KOPT-K1 (cell line): ENCODE measurements around the gene MVK.
A peak's percentile ranks its signal among the peaks of the same experiment; 100 is the strongest.

ENCODE experiments used
- H3K27ac ChIP-seq: fragments of 200-600 bp; sonication (generic); 2 replicates; pipeline ENCODE4 v1.5.1; 2016; ENCODE audit warnings: antibody characterized with exemption, mild to moderate bottlenecking, low read depth, low read length; ENCODE audit not compliant: poor library complexity, severe bottlenecking
- H3K36me3 ChIP-seq: fragments of 200-600 bp; sonication (generic); 2 replicates; pipeline ENCODE4 v1.5.1; 2017; ENCODE audit warnings: antibody characterized with exemption, mild to moderate bottlenecking, low read length, moderate library complexity; ENCODE audit not compliant: insufficient read depth
- H3K9me3 ChIP-seq: fragments of 200-600 bp; sonication (generic); 2 replicates; pipeline ENCODE4 v1.5.1; 2017; ENCODE audit warnings: antibody characterized with exemption, low read length, mild to moderate bottlenecking; ENCODE audit not compliant: insufficient read depth, poor library complexity, severe bottlenecking

Gene MVK

DNA sequence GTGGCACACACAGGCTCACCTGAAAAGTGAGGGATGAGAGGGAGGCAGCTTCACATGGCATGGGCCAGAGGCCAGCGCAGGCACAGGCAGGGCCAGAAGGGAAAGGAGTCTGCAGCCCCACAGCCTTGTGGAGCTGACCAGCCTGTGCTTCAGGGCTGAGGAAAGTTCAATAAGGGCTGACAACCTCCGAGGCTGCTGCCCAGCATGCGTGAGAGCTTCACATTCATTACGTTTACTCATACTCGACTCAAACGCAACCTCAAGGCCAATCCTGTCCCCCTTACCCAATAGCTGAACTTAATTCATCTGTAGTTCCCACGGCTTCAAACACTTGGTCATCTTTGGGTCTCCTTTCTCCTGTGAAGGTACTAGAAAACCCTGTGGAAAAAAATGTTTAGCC lies 5.1 kb upstream of the MVK start:
- peaks cover 82% of the 10 kb centered on the region for H3K36me3 ChIP-seq

DNA sequence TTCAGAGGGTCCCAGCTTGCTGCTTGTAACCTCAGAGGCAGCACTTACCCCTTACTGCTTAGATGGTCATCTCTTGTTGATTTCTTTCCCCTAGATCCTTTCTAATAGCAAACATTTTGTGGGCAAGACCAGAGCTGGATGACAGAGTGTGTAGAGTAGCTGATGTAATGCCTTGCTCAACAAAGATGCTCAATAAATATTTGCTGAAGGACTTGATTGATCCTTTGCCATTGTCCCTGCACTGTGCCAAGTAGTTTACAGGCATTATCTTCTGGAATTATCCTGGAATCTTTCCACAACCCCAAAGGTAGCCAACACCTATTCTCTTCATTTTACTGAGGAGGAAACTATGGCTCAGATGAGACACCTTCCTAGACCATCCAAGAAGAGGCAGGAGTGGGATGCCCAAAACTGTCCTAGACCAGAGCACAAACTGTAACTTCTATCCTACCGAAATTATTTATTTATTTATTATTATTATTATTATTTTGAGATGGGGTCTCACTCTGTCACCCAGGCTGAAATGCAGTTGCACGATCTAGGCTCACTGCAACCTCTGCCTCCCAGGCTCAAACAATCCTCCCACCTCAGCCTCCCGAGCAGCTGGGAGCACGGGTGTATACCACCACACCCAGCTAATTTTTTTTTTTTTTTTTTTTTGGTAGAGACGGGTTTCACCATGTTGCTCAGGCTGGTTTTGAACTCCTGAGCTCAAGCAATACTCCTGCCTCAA lies 1.7 kb upstream of the MVK start:
- Histone ChIP-seq H3K9me3 (no peaks in the 10 kb centered on the region), H3K27ac (no peak overlapping the region), H3K36me3 (peaks cover 64% of the 10 kb centered on the region)

More for the DNA sequence above, 5.1 kb upstream of the MVK start:
- H3K27ac ChIP-seq = no peak overlapping the region
- H3K9me3 ChIP-seq = no peaks in the 10 kb centered on the region

DNA sequence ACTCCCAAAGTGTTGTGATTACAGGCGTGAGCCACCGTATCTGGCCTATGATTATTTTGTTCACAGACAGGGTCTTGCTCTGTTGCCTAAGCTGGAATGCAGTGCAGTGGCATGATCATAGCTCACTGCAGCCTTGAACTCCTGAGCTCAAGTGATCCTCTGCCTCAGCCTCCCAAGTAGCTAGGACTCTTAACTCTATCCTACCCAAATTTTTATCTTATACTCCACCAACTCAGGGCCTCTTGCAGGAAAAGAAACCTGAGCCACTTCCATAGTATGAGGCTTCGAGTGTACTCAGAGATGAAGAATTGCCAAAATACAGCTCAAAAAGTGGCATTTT lies 1.1 kb upstream of the MVK start:
- H3K36me3 ChIP-seq = peaks cover 64% of the 10 kb centered on the region
- H3K27ac ChIP-seq = peak overlapping the region; percentile 88
- H3K9me3 ChIP-seq = no peaks in the 10 kb centered on the region

DNA sequence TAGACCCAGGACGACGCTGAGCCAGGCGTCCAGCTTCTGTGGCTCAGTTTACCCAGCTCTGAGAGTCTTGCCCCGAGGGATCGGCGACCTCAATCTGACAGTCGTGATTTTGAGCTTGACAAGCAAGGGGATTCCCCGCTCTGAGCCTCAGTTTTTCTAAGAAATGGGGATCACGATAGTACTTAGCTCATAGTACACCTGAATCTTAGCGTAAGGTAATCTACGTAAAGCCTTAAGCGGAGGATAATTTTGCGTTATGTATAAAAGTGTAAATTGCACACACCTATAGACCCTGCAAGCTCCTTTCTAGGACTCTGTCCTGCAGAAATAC lies 285 bp downstream of the MVK start:
- peaks cover 64% of the 10 kb centered on the region for H3K36me3 ChIP-seq

DNA sequence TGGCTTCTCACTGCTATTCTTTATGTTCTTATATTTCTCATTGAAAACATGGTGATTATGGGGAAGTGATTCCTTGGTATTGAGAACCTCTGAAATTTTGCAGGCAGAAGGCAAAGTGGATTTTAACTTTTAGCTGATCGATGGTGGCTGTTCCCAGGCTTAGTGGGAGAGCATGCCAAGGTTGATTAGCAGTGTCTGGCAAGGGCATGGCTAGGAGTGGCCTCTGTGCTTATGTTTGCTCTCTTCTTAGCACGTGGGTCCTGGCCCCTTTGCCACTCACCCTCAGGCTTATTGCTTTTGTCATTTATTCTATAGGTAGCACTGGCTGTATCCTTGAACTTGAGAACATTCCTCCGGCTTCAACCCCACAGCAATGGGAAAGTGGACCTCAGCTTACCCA lies 2.1 kb downstream of the MVK start:
- Histone ChIP-seq H3K36me3 (peaks cover 64% of the 10 kb centered on the region), H3K9me3 (no peaks in the 10 kb centered on the region), H3K27ac (no peak overlapping the region)

More for the DNA sequence above, 285 bp downstream of the MVK start:
- H3K9me3 ChIP-seq = no peaks in the 10 kb centered on the region
- H3K27ac ChIP-seq = peak overlapping the region; percentile 88

DNA sequence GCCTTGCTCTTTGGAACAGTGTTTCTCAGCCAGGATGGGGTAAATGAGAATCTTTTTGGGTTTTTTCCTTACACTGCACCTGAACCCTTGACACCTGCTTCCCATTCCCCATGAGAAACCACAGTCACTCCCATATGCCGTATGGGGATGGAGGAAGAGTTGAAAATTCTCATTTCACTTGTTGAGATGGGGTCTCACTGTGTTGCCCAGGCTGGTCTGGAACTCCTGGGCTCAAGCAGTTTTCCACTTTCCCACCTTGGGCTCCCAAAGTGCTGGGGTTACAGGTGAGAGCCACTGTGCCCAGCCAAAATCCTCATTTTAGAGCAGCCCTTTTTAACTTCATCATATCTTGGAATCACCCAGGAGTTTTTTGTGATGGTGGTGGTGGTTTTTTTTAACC lies 3.7 kb downstream of the MVK start:
- peaks cover 70% of the 10 kb centered on the region for H3K36me3 ChIP-seq
- no peak overlapping the region for H3K27ac ChIP-seq
- no peaks in the 10 kb centered on the region for H3K9me3 ChIP-seq

DNA sequence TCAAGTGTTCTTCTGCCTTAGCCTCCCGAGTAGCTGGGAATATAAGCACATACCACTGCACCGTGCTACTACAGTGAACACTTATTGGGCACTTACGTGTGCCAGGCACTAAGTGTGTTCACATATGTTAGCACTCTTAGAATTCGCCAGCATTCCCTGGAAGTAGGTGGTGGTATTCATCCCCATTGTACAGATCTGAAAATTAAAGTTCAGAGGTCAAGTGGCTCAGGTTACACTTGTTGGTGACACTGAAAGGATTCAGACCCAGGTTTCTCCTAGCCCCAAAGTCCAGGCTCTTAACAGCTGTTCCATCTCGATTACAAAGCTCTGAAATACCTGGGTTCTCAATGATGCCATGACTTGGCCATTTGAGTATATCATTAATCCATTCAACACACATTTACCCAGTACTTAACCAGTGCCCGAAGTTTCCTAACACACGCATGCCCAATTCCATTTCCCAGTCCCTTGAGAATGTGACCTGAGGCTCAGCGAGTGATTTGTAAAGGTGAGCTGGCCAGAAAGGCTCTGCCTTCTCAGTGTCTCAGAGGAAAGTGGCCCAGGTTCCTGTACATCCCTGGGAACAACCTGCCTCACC lies 4.8 kb downstream of the MVK start:
- Histone ChIP-seq H3K9me3 (no peaks in the 10 kb centered on the region), H3K36me3 (peaks cover 74% of the 10 kb centered on the region), H3K27ac (no peak overlapping the region)

DNA sequence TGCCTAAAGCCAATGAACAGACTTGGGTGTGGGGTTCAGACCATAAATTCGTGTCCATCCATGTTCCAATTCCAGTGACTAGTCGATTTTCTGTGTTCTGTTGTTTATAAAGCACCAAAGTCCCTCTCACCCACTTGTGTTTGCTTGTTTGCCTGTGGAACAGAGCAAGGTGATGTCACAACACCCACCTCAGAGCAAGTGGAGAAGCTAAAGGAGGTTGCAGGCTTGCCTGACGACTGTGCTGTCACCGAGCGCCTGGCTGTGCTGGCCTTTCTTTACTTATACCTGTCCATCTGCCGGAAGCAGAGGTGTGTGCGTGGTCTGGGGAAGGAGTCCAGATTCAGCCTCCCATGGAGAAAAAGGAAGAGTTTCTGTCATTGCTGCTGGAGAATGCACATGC lies 6.0 kb downstream of the MVK start:
- Histone ChIP-seq H3K9me3 (no peaks in the 10 kb centered on the region), H3K27ac (no peak overlapping the region), H3K36me3 (peaks cover 85% of the 10 kb centered on the region)

DNA sequence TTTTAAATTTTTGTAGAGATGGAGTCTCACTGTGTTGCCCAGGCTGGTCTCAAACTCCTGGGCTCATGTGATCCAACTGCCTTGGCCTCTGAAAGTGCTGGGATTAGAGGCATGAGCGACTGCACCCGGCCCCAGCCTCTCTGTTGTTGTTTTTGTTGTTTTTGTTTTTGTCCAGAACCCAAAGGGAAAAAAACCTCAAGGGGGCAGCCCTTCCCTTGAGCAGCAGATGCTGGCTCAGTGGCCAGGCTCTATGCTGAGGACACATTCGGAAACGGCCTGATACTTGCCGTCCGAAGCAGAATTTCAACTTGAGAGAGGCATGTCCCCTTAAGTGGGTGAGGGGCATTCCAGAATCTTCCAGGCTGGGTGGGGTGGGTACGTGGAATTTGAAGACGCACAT lies 6.7 kb downstream of the MVK start:
- Histone ChIP-seq H3K9me3 (no peaks in the 10 kb centered on the region), H3K27ac (no peak overlapping the region), H3K36me3 (peaks cover 89% of the 10 kb centered on the region)

DNA sequence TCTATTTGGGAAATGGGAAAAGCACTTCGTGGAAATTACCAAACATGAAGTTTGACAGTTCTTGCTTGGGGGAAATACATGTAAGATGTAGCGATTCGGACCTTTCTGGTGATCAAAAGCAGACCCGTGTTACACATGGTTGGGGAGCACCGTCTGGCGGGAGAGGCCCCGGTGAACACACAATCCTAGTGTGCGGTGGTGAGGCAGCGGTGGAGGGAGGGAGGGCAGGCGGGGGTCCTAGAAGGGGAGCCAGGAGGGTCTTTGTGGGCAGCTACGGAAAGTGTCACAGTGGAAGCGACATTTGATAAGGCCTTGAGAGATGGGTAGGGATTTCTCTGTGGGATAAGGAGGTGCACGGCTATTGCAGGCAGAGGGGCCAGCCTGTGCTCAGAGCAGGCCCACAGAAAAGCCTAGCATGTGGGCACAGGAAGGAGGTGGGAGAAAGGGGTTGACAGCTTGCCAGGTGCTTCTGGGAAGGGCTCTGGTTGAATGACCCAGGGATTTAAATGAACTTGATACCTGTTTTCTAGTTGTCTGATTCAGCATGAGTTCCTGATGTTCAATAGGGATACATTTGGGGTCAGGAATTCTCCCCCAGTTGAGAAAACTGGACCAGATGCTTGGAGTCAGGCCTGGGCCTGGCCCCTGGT lies 7.2 kb downstream of the MVK start:
- Histone ChIP-seq H3K36me3 (peaks cover 84% of the 10 kb centered on the region), H3K9me3 (no peaks in the 10 kb centered on the region), H3K27ac (no peak overlapping the region)

DNA sequence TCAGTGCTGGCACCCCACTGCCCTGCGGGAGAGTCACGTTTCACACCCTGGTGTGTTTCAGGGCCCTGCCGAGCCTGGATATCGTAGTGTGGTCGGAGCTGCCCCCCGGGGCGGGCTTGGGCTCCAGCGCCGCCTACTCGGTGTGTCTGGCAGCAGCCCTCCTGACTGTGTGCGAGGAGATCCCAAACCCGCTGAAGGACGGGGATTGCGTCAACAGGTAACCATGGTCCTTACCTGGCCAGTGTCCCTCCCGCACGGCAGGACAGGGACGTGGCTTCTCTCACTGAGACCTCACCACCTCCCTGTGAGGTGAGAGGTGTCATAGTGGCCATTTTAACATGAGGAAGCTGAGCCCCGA lies 7.7 kb downstream of the MVK start:
- Histone ChIP-seq H3K27ac (no peak overlapping the region), H3K9me3 (no peaks in the 10 kb centered on the region), H3K36me3 (peaks cover 82% of the 10 kb centered on the region)

DNA sequence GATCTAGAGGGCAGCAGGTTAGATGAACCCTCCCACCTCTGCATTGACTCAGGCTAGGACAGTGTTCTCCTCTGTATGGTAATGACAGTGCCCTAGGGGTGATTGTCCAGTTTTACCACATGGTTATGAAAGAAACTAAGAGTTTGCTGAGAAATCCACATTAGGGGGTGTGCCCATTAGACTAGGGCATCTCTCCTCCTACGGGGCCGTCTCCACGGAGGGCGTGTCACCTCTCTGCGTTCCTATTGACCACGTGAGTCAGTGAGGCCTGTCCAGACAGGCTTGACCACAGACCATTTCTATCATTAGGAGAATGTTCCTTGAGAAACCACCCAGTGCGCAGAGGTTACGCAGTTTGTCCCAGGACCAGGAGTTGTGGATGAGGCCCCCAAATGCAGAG lies 8.3 kb downstream of the MVK start:
- Histone ChIP-seq H3K9me3 (no peaks in the 10 kb centered on the region), H3K27ac (no peak overlapping the region), H3K36me3 (peaks cover 84% of the 10 kb centered on the region)

DNA sequence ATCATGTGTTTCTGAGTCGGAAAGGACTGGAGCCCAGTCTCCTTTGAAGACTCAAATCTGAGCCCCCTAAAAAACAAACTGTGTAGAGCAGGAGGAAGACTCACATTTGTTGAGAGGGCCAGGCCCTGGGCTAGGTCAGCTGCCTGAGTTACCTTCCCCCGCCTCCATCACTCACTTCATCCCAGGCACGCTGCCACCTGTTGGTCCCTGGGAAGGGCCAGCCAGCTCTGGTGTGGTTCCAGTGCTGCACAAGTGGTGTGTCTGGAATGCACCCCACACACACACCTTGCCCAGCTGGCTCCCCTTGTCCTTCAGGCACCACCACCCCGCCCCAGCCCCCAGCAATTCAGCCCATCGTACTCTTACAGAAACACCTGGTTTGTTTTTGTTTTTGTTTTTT lies 9.0 kb downstream of the MVK start:
- Histone ChIP-seq H3K9me3 (no peaks in the 10 kb centered on the region), H3K36me3 (peaks cover 84% of the 10 kb centered on the region), H3K27ac (no peak overlapping the region)

DNA sequence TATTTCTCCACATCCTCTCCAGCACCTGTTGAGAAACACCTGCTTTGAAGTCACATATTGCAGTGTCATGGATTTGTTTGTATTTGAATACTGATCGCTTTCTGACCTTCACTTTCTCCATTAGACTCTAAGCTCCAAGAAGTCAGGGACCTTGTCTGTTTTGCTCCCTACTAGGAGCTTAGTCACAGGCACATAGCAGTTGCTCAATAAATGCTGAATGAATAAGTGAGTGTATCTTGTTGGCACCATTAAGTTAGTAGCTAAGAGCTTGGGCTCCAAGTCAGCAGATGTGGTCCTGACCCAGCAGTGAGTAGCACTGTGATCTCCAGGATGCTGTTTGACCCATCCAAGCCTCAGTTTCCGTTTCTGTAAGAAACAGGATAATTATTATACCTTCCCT lies 10.1 kb downstream of the MVK start:
- H3K36me3 ChIP-seq = peaks cover 84% of the 10 kb centered on the region

DNA sequence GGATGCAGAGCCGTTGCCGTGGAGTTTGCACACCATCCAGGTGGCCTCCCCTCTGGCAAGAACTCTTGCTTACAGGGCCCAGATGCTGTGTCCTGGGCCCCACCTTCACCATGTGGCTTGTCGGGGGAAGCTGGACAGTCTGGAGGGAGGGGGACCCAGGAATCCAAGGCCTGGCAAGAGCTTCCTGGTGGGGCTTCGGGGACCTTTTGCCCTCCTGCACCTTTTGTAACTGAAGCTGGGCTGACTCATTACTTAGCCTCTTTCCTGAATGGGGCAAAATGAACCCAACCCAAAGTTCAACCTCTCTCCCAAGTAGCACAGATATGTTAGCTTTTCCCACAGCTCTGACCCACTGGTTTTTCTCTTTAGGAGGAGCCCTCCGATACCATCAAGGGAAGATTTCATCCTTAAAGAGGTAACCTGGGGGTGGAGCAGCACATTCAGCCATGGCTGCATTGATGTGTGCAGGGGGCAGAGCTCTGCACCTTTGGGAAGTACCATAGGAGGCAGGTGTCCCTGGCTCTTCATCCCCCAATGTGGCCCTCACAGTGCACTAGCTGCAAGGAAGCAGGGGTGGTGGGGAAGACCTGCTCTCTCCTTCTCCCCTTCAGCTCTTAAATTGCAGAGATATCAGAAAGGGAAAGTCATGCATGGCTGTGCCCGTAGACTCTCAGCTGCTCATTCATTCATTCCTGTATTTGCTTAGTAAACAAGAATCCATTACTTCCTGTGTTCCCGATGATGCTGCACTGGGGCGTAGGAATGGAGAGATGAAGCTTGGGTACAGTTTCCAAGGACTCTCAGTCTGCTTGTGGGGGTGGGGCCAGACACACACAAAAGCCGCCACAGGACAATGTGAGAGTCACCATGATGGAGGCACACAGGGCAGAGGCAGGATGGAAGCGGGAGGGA lies 13.0 kb downstream of the MVK start:
- Histone ChIP-seq H3K9me3 (no peaks in the 10 kb centered on the region), H3K27ac (no peak overlapping the region), H3K36me3 (peaks cover 77% of the 10 kb centered on the region)

More for the DNA sequence above, 10.1 kb downstream of the MVK start:
- H3K9me3 ChIP-seq = no peaks in the 10 kb centered on the region
- no peak overlapping the region for H3K27ac ChIP-seq
